OCI-LY1 (cell line): ENCODE data around the gene ATP5PF.
"Not testable (repeated sequence)": the region's sequence is repeated elsewhere in the genome, so short reads cannot be mapped to it uniquely, and the experiment has no call there.

Experiments used
- H2AFZ ChIP-seq: fragments of 200-600 bp; sonication (generic), shearing (Covaris generic); 2 replicates; pipeline ENCODE4 v1.6.0; 2014; ENCODE audit warnings: antibody characterized with exemption, mild to moderate bottlenecking, low read length
- H3F3A ChIP-seq: fragments of 200-600 bp; sonication (generic), shearing (Covaris generic); 2 replicates; pipeline ENCODE4 v1.6.0; 2014; ENCODE audit warnings: mild to moderate bottlenecking, antibody characterized with exemption, low read length, moderate library complexity; ENCODE audit not compliant: insufficient read depth
- H3K27ac ChIP-seq: fragments of 200-600 bp; sonication (generic); 2 replicates; pipeline ENCODE4 v1.5.1; 2014; ENCODE audit warnings: low read length, mixed run types, mild to moderate bottlenecking, low read depth; ENCODE audit not compliant: poor library complexity, severe bottlenecking
- H3K27me3 ChIP-seq: fragments of 200-600 bp; sonication (generic); 2 replicates; pipeline ENCODE4 v1.6.0; 2014; ENCODE audit warnings: antibody characterized with exemption, mild to moderate bottlenecking, low read length, moderate library complexity; ENCODE audit not compliant: insufficient read depth
- H3K36me3 ChIP-seq: fragments of 200-600 bp; sonication (generic); 2 replicates; pipeline ENCODE4 v1.6.1; 2014; ENCODE audit warnings: mild to moderate bottlenecking, antibody characterized with exemption, low read length, moderate library complexity, mixed read lengths; ENCODE audit not compliant: insufficient read depth
- H3K4me1 ChIP-seq: fragments of 200-600 bp; sonication (generic); 2 replicates; pipeline ENCODE4 v1.5.1; 2014; ENCODE audit warnings: mild to moderate bottlenecking, low read length, moderate library complexity; ENCODE audit not compliant: insufficient read depth, severe bottlenecking
- H3K4me2 ChIP-seq: fragments of 200-600 bp; sonication (generic), shearing (Covaris generic); 2 replicates; pipeline ENCODE4 v1.6.1; 2014; ENCODE audit warnings: low read length
- H3K4me3 ChIP-seq: fragments of 200-600 bp; sonication (generic); 2 replicates; pipeline ENCODE4 v1.5.1; 2014; ENCODE audit warnings: low read length, low read depth, mild to moderate bottlenecking, mixed read lengths; ENCODE audit not compliant: poor library complexity, severe bottlenecking
- H3K79me2 ChIP-seq: fragments of 200-600 bp; shearing (Covaris generic); 2 replicates; pipeline ENCODE4 v1.6.1; 2016; ENCODE audit warnings: mixed run types, low read length, mixed read lengths; ENCODE audit not compliant: insufficient read depth
- H3K9ac ChIP-seq: fragments of 200-600 bp; sonication (generic), shearing (Covaris generic); 2 replicates; pipeline ENCODE4 v1.6.1; 2014; ENCODE audit warnings: mild to moderate bottlenecking, low read length, mixed read lengths
- H3K9me2 ChIP-seq: fragments of 200-600 bp; sonication (generic), shearing (Covaris generic); 2 replicates; pipeline ENCODE4 v1.6.1; 2014; ENCODE audit warnings: low read depth, mild to moderate bottlenecking, low read length, mixed read lengths
- H3K9me3 ChIP-seq: fragments of 200-600 bp; shearing (Covaris generic); 2 replicates; pipeline ENCODE4 v1.6.1; 2014; ENCODE audit warnings: low read length, mixed read lengths
- H4K20me1 ChIP-seq: fragments of 200-600 bp; sonication (generic), shearing (Covaris generic); 2 replicates; pipeline ENCODE4 v1.6.0; 2016; ENCODE audit warnings: mild to moderate bottlenecking, low read length; ENCODE audit not compliant: insufficient read depth
- EZH2 ChIP-seq: fragments of 200-600 bp; sonication (generic), shearing (Covaris generic); IDR thresholded peaks from 2 replicates; pipeline ENCODE4 v1.8.0; 2017; ENCODE audit warnings: borderline replicate concordance, mixed run types, mild to moderate bottlenecking, antibody characterized with exemption, low read length, moderate library complexity, mixed read lengths
- TF ChIP-seq, protein P1 (sequence below): fragments of 200-600 bp; sonication (generic), shearing (Covaris generic); IDR thresholded peaks from 2 replicates; pipeline ENCODE4 v1.5.1; 2017; ENCODE audit warnings: mild to moderate bottlenecking, antibody characterized with exemption, low read length, moderate library complexity, mixed read lengths

ATP5PF gene, protein sequence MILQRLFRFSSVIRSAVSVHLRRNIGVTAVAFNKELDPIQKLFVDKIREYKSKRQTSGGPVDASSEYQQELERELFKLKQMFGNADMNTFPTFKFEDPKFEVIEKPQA

DNA sequence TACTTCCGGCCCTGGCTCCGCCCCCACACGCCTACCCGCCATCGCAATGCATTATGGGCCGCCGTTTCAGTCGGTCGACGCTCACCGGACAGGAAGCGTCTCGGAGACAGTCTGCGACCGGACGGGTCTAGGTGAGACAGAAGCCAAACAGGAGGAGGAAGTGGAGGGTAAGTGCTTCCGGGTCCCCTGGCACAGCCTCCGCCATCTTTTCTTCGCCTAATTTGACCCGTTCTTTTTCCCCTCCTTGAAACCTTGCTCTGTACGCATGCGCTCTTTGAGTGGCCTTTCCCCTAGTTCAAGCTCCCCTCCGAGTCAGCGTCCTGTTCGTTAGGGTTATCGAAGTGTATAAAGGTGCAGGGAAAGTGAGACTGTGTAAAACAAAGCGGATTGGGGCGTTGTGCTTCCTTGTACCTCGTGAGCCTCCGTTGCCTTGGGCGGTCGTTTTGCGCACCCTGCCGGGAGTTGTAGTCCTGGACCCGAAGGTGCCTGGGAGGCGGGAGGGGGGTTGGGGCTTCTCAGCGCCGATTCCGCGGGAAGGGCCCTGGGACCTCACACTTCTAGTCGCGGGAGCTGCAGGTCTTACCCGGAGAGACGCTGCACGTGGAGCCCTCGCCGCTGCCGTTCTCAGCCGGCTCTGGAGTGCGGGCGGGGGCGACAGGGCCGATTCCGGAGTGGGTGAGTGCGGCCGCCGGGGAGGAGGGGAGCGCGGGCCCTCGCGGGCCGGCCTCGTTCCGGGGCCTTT, at the start of gene ATP5PF, which contains the start of gene GABPA:
ATP5PF (minus strand) TSS at position 1 of the 742 bp plus-strand sequence. CDS start 5,110 bp downstream, outside the sequence.
GABPA (plus strand) TSS at position 69 of the 742 bp plus-strand sequence. CDS start 6,627 bp downstream, outside the sequence.
- Histone ChIP-seq H3K4me3 (peak within 1 kb of the TSS; percentile 97), H3K4me1 (peaks cover 57% of the 10 kb centered on the region), H3K9me2 (no peaks in the 10 kb centered on the region), H3K4me2 (peak within 1 kb of the TSS; percentile 97), H3K9me3 (no peaks in the 10 kb centered on the region), H2AFZ (0 out of 2 replicates have a peak within 1 kb of the TSS, but pooled peaks have one; percentile 57), H4K20me1 (no peaks in the 10 kb centered on the region), H3K27me3 (no peaks in the 10 kb centered on the region), H3K27ac (peak within 1 kb of the TSS; percentile 94), H3K36me3 (peaks cover 9% of the 10 kb centered on the region), H3K9ac (peak within 1 kb of the TSS; percentile 99), H3F3A (0 out of 2 replicates have a peak, but pooled peaks cover 2% of the 10 kb centered on the region), H3K79me2 (peaks cover 74% of the 10 kb centered on the region)
- no peak for TF ChIP-seq EZH2
- TF ChIP-seq, protein P1, sequence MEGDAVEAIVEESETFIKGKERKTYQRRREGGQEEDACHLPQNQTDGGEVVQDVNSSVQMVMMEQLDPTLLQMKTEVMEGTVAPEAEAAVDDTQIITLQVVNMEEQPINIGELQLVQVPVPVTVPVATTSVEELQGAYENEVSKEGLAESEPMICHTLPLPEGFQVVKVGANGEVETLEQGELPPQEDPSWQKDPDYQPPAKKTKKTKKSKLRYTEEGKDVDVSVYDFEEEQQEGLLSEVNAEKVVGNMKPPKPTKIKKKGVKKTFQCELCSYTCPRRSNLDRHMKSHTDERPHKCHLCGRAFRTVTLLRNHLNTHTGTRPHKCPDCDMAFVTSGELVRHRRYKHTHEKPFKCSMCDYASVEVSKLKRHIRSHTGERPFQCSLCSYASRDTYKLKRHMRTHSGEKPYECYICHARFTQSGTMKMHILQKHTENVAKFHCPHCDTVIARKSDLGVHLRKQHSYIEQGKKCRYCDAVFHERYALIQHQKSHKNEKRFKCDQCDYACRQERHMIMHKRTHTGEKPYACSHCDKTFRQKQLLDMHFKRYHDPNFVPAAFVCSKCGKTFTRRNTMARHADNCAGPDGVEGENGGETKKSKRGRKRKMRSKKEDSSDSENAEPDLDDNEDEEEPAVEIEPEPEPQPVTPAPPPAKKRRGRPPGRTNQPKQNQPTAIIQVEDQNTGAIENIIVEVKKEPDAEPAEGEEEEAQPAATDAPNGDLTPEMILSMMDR, result no peak

DNA sequence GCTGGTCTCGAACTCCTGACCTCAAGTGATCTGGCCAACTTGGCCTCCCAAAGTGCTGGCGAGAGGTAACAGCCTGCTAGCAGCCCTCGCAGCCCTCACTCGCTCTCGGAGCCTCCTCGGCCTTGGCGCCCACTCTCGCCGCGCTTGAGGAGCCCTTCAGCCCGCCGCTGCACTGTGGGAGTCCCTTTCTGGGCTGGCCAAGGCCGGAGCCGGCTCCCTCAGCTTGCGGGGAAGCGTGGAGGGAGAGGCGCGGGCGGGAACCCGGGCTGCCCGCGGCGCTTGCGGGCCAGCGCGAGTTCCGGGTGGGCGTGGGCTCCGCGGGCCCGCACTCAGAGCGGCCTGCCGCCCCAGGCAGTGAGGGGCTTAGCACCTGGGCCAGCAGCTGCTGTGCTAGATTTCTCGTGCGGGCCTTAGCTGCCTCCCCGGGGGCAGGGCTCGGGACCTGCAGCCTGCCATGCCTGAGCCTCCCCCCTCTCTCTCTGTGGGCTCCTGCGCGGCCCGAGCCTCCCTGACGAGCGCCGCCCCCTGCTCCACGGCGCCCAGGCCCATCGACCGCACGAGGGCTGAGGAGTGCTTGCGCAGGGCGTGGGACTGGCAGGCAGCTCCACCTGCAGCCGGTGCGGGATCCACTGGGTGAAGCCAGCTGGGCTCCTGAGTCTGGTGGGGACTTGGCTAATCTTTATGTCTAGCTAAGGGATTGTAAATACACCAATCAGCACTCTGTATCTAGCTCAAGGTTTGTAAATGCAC, 43.6 kb upstream of the ATP5PF start:
- H3K4me3 ChIP-seq, H3K79me2 ChIP-seq, H3F3A ChIP-seq, H3K36me3 ChIP-seq, H2AFZ ChIP-seq, H3K27ac ChIP-seq, H3K27me3 ChIP-seq, H3K9me2 ChIP-seq, H3K4me2 ChIP-seq, H4K20me1 ChIP-seq, H3K9ac ChIP-seq, H3K9me3 ChIP-seq, H3K4me1 ChIP-seq: not testable (repeated sequence)

DNA sequence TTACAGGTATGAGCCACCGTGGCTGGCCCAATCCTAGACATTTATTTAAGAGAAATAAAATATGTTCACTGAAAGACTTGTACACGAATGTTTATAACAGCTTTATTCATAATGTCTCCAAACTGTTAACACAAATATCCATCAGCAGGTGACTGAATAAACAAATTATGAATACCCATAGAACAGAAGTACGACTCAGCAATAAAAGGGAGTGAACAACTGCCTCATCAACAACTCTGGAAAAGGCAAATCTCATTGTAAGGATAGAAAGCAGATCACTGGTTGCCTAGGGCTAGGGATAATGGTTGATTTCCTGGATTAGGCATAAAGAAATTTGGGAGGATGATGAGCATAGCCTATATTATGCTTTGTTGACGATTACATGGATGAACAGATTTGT, 41.7 kb upstream of the ATP5PF start:
- Histone ChIP-seq H3K4me3 (no peak overlapping the region), H3F3A (no peaks in the 10 kb centered on the region), H3K4me1 (no peaks in the 10 kb centered on the region), H3K27me3 (no peaks in the 10 kb centered on the region), H3K79me2 (no peaks in the 10 kb centered on the region), H3K9me3 (no peaks in the 10 kb centered on the region), H3K4me2 (no peak overlapping the region), H3K9me2 (no peaks in the 10 kb centered on the region), H3K36me3 (no peaks in the 10 kb centered on the region), H2AFZ (no peak overlapping the region), H3K27ac (no peak overlapping the region), H3K9ac (no peak overlapping the region), H4K20me1 (no peaks in the 10 kb centered on the region)
- TF ChIP-seq, protein P1, result no peak
- no peak for TF ChIP-seq EZH2
